HG03060 (cell line): ENCODE measurements around the gene PSMD11.
A peak's percentile ranks its signal among the peaks of the same experiment; 100 is the strongest.
"Not testable (repeated sequence)": the region's sequence is repeated elsewhere in the genome, so short reads cannot be mapped to it uniquely, and the experiment has no call there.

ENCODE experiments used
- ATAC-seq: cut with Tn5 transposase; IDR thresholded peaks from one replicate; pipeline ENCODE4 v1.9.1; 2021; ENCODE audit warnings: low read depth, moderate number of reproducible peaks; ENCODE audit not compliant: unreplicated experiment

Gene PSMD11

GRCh38 chr17:32504166-32504990 is 60.1 kb downstream of the PSMD11 start:
- ATAC-seq = no peak

- no peak for ATAC-seq
These were observed 64.6 kb downstream of the PSMD11 start for GRCh38 chr17:32508926-32509325.

- no peak for ATAC-seq
These were observed 66.2 kb downstream of the PSMD11 start for GRCh38 chr17:32510466-32510865.

- no peak for ATAC-seq
These were observed 68.0 kb downstream of the PSMD11 start for GRCh38 chr17:32512328-32512727.

- no peak for ATAC-seq
These were observed 69.3 kb downstream of the PSMD11 start for GRCh38 chr17:32513579-32513978.

GRCh38 chr17:32514606-32515005 is 70.3 kb downstream of the PSMD11 start:
- no peak for ATAC-seq

- peak; percentile 41 for ATAC-seq
These were observed 71.5 kb downstream of the PSMD11 start for GRCh38 chr17:32515677-32516383.

- no peak for ATAC-seq
These were observed 72.1 kb downstream of the PSMD11 start for GRCh38 chr17:32516450-32516849.

- ATAC-seq = no peak
These were observed 72.8 kb downstream of the PSMD11 start for GRCh38 chr17:32516940-32517701.

GRCh38 chr17:32517982-32518381 is 73.7 kb downstream of the PSMD11 start:
- ATAC-seq = no peak

- ATAC-seq = no peak
These were observed 74.4 kb downstream of the PSMD11 start for GRCh38 chr17:32518646-32519227.

GRCh38 chr17:32519228-32520103 is 75.2 kb downstream of the PSMD11 start:
- no peak for ATAC-seq

GRCh38 chr17:32520104-32520701 is 75.9 kb downstream of the PSMD11 start:
- no peak for ATAC-seq

GRCh38 chr17:32520737-32521404 is 76.6 kb downstream of the PSMD11 start:
- ATAC-seq = no peak

GRCh38 chr17:32523017-32523680 is 78.8 kb downstream of the PSMD11 start:
- ATAC-seq = peak; percentile 59

- ATAC-seq = no peak
These were observed 79.7 kb downstream of the PSMD11 start for GRCh38 chr17:32523827-32524552.

- ATAC-seq = not testable (repeated sequence)
These were observed 80.2 kb downstream of the PSMD11 start for GRCh38 chr17:32524553-32524880.

GRCh38 chr17:32525122-32525521 is 80.8 kb downstream of the PSMD11 start:
- ATAC-seq = no peak
